KBM-7 (cell line): Measurements from ENCODE around the gene KIAA0753.
"Not testable (repeated sequence)": the region's sequence is repeated elsewhere in the genome, so short reads cannot be mapped to it uniquely, and the experiment has no call there.

Experiments used
- DNase-seq: peaks from one replicate; pipeline ENCODE4 v3.0.0-alpha.2; 2015
- in situ Hi-C: fragments of 300-500 bp; cut with MboI; formaldehyde crosslinking; loops from 2 replicates; pipeline ENCODE4 v1.14.3; 2020; ENCODE audit warnings: low sequenced_read_pairs, low pct_unique_long_range_greater_than_20kb, mixed read lengths

The KIAA0753 gene

GRCh38 chr17:6670571-6670970, 30.1 kb upstream of the KIAA0753 start:
- in situ Hi-C loops: no loop called here
- DNase-seq: no peak

- DNase-seq: no peak
- in situ Hi-C loops: no loop called here
Observed at GRCh38 chr17:6669479-6670212, 29.1 kb upstream of the KIAA0753 start.

GRCh38 chr17:6668727-6669425, 28.4 kb upstream of the KIAA0753 start:
- no peak for DNase-seq
- in situ Hi-C loops: no loop called here

DNA sequence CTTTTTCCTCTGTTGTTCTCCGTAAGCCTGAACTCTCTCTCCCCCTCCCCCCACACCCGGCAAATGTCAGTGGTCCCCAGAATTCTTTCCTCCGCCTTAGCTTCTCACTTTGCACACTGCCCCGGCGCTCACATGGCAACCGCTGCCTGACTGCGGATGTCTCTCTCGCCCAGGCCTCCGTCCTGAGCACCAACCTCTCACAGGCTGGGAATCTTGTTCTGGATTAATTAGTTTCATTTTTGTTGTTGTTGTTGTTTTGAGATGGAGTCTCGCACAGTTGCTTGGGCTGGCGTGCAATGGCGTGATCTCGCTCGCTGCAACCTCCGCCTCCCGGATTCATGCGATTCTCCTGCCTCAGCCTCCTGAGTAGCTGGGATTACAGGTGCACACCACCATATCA, 27.7 kb upstream of the KIAA0753 start:
- no peak for DNase-seq
- in situ Hi-C loops: no loop called here

- in situ Hi-C loops: no loop called here
Observed at GRCh38 chr17:6667516-6667915, 27.0 kb upstream of the KIAA0753 start.

DNA sequence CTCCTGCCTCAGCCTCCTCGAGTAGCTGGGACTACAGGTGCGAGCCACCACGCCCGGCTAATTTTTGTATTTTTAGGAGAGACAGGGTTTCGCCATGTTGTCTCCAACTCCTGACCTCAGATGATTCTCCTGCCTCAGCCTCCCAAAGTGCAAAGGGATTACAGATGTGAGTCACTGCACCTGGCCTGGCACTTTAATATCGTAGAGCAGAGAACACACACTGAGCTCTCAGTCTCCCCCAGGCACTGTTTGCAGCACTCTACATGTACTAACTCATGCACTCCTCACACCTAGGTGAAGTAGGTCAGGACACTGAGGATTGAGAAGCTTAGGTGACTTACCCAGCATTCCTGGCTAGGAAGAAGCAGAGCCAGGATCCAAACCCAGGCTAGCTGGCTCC, 26.0 kb upstream of the KIAA0753 start:
- DNase-seq: no peak
- in situ Hi-C loops: no loop called here

More at GRCh38 chr17:6667516-6667915, 27.0 kb upstream of the KIAA0753 start:
- no peak for DNase-seq

- peak; percentile 77 for DNase-seq
- in situ Hi-C loops: no loop called here
Observed at GRCh38 chr17:6666077-6666521, 25.6 kb upstream of the KIAA0753 start.

GRCh38 chr17:6663200-6663599, 22.7 kb upstream of the KIAA0753 start:
- in situ Hi-C loops, DNase-seq: not testable (repeated sequence)

DNA sequence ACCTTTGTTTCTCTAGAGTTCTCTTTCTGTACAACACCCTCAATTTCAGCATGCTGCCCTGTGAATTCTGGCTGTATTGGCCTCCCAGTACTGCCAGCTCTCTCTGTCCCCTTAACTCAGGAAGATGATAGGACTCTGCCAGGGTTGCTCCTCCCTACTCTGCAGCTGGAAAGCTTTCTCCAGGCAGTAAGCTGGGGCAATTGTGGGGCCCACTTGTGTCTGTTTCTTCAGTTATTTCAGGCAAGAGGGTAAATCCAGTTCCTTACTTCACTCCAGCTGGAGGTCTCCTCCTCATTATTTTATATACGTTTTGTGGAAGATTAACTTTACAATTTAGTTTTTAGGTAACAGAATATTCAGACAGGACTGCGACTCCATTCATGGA, 20.9 kb upstream of the KIAA0753 start:
- no peak for DNase-seq
- in situ Hi-C loops: no loop called here

DNA sequence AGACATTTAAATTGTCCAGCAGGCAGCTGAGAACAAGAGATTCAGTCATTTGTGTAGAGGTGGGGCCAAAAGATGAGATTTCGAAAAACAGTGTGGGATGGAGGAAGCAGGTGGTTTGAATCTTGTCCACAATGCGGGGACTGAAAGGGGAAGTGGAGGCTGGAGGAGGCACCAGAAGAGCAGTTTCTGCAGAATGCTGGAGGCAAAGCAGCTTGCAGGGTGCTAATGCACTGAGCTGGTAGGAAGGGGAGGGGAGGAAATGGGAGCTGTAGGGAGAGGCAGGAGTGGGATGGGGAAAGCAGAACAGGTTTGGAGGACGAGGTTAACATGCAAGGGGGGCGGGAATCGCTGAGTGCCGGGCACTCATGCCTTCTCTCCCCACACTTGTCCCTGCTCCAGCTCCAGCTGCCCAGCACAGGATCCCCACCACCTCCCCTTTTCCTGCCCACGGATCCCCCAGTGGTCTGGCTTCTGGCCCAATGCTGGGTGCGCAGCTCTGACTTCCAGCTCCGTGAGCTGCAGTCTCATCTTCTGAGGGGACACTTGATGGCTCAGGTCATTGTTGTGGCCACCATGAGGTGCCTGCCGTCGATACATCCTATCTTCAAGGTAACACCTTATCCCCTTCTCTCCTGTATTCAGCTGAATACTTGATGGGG, 20.4 kb upstream of the KIAA0753 start:
- peak; percentile 91 for DNase-seq
- in situ Hi-C loops: no loop called here

DNA sequence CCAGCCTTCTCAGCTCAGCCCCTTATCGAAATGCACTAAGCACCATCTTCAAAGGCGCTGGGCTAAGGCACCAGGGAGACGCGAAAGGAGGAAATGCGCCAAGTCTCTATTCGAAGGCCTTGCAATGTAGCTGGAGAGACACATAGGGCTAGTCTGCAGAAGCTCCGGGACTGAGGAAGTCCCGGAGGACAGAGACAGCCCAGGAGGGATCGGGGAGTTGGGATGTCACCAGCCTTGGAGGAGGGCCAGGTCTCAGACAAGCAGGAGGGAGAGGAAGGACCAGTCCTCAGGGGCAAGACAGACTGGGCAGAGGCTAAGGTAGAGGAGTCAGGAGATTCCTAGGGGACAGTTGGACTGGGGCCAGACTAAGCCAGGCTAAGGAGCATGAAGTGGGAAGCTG, 19.6 kb upstream of the KIAA0753 start:
- in situ Hi-C loops: no loop called here
- DNase-seq: peak; percentile 20

DNA sequence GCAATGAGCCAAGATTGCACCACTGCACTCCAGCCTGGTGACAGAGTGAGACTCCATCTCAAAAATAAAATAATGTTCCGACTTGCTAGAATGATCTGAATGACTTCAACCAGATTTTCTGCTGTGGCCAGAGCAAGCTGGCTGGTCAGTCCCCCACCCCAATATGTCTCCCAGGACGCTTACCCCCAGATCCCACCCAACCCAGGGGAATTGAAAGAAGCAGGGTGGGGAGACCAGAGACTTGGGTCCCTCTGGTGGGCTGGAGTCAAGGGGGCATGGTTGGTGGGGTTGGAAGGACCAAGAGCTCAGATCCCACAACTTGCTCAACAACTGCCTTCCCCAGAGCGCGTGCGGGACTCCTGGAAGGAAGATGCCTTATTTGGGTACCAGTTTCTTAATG, 17.9 kb upstream of the KIAA0753 start:
- in situ Hi-C loops, DNase-seq: not testable (repeated sequence)

DNA sequence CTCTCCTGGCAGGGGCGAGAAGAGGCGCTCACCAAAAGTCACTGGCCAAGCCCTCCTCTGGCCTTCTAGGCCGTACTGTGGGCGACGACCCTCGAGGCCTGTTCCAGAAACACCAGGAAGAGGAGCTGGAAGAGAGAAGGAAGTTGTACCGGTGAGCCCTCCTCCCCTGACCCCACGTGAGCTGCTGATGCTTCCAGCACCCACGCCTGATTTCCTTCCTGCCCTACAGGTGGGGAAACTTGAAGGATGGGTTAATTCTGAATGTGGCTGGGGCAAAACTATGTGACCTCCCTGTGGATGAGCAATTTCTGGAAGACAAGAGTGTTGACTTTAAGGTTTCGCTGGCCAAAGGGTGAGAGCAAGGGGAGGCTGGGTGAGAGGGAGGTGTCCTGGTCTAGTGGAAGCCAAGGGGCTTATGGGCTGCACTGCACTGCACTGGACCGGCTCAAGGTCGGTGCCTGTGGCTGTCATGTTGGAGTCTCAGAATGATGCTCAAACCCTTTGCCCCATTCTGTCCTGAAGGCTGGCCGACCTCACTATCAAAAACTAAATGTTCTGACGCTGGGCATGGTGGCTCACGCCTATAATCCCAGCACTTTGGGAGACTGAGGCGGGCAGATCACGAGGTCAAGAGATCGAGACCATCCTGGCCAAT, 17.2 kb upstream of the KIAA0753 start:
- in situ Hi-C loops: no loop called here
- no peak for DNase-seq

- in situ Hi-C loops, DNase-seq: not testable (repeated sequence)
Observed at GRCh38 chr17:6656797-6657632, 16.5 kb upstream of the KIAA0753 start.

- in situ Hi-C loops, DNase-seq: not testable (repeated sequence)
Observed at GRCh38 chr17:6655732-6656361, 15.3 kb upstream of the KIAA0753 start.

GRCh38 chr17:6654841-6655731, 14.6 kb upstream of the KIAA0753 start:
- no peak for DNase-seq
- in situ Hi-C loops: no loop called here

GRCh38 chr17:6651919-6652452, 11.5 kb upstream of the KIAA0753 start:
- DNase-seq: no peak
- in situ Hi-C loops: no loop called here
